Trophoblast cell (in vitro differentiated cells and primary cell): ENCODE measurements around the gene TBC1D9.

Source experiments
- DNase-seq, 2 donors: peaks; one replicate each; pipeline ENCODE4 v3.0.0-alpha.2; 2016
- H2AFZ ChIP-seq: 2 replicates; pipeline ENCODE4 v1.6.1; 2013; ENCODE audit warnings: low read length, moderate library complexity, mild to moderate bottlenecking; ENCODE audit not compliant: insufficient read depth, poor library complexity
- H2AK5ac ChIP-seq: 2 replicates; pipeline ENCODE4 v1.6.1; 2013; ENCODE audit warnings: mild to moderate bottlenecking, low read length
- H2BK120ac ChIP-seq: 2 replicates; pipeline ENCODE4 v1.6.1; 2013; ENCODE audit warnings: low read length, mild to moderate bottlenecking, moderate library complexity; ENCODE audit not compliant: insufficient read depth, poor library complexity
- H2BK12ac ChIP-seq: 2 replicates; pipeline ENCODE4 v1.6.1; 2013; ENCODE audit warnings: mild to moderate bottlenecking, low read length, moderate library complexity
- H2BK5ac ChIP-seq: 2 replicates; pipeline ENCODE4 v1.6.1; 2013; ENCODE audit warnings: low read length, low read depth, moderate library complexity, mild to moderate bottlenecking; ENCODE audit not compliant: poor library complexity
- H3K14ac ChIP-seq: 2 replicates; pipeline ENCODE4 v1.6.1; 2013; ENCODE audit warnings: mild to moderate bottlenecking, low read length
- H3K18ac ChIP-seq: 2 replicates; pipeline ENCODE4 v1.6.1; 2013; ENCODE audit warnings: mild to moderate bottlenecking, low read length
- H3K23ac ChIP-seq: 2 replicates; pipeline ENCODE4 v1.6.1; 2013; ENCODE audit warnings: low read length
- H3K27ac ChIP-seq: 2 replicates; pipeline ENCODE4 v1.5.1; 2013; ENCODE audit warnings: low read depth, mild to moderate bottlenecking, inconsistent platforms, low read length, moderate library complexity
- H3K27me3 ChIP-seq: 2 replicates; pipeline ENCODE4 v1.6.1; 2013; ENCODE audit warnings: inconsistent platforms, mild to moderate bottlenecking, low read length, moderate library complexity; ENCODE audit not compliant: insufficient read depth
- H3K36me3 ChIP-seq, 2 experiments: 1 replicate in 1 of 2; 2 replicates in 1 of 2; pipeline ENCODE4 v1.6.1; 2013; ENCODE audit warnings: low read length in 2 of 2, mild to moderate bottlenecking in 2 of 2, moderate library complexity in 1 of 2; ENCODE audit not compliant: insufficient read depth in 2 of 2, control insufficient read depth in 1 of 2
- H3K4ac ChIP-seq: 2 replicates; pipeline ENCODE4 v1.6.1; 2013; ENCODE audit warnings: low read depth, mild to moderate bottlenecking, low read length, moderate library complexity
- H3K4me1 ChIP-seq, 2 experiments: 1 replicate in 1 of 2; 2 replicates in 1 of 2; pipeline ENCODE4 v1.6.1; 2013; ENCODE audit warnings: low read length in 2 of 2, mild to moderate bottlenecking in 2 of 2, moderate library complexity in 1 of 2; ENCODE audit not compliant: insufficient read depth in 2 of 2, control insufficient read depth in 1 of 2
- H3K4me2 ChIP-seq: 2 replicates; pipeline ENCODE4 v1.6.1; 2013; ENCODE audit warnings: inconsistent platforms, mild to moderate bottlenecking, low read length, moderate library complexity
- H3K4me3 ChIP-seq: 2 replicates; pipeline ENCODE4 v1.5.1; 2013; ENCODE audit warnings: mild to moderate bottlenecking, low read depth, low read length, inconsistent platforms
- H3K79me1 ChIP-seq: one replicate; pipeline ENCODE4 v1.6.1; 2013; ENCODE audit warnings: low read length
- H3K79me2 ChIP-seq: 2 replicates; pipeline ENCODE4 v1.6.1; 2013; ENCODE audit warnings: low read length, mild to moderate bottlenecking; ENCODE audit not compliant: control insufficient read depth, insufficient read depth, poor library complexity
- H3K9ac ChIP-seq: 2 replicates; pipeline ENCODE4 v1.6.1; 2013; ENCODE audit warnings: mild to moderate bottlenecking, low read length
- H3K9me3 ChIP-seq: 2 replicates; pipeline ENCODE4 v1.6.1; 2013; ENCODE audit warnings: low read depth, mild to moderate bottlenecking, control low read depth, inconsistent platforms, low read length; ENCODE audit not compliant: insufficient read depth
- H4K12ac ChIP-seq: 2 replicates; pipeline ENCODE4 v1.6.1; 2013; ENCODE audit warnings: low read depth, mild to moderate bottlenecking, low read length, moderate library complexity
- H4K8ac ChIP-seq: 2 replicates; pipeline ENCODE4 v1.6.1; 2013; ENCODE audit warnings: low read depth, mild to moderate bottlenecking, low read length, moderate library complexity
- H4K91ac ChIP-seq: one replicate; pipeline ENCODE4 v1.6.1; 2013; ENCODE audit warnings: low read depth, mild to moderate bottlenecking, low read length, moderate library complexity
- WGBS: extraction: QIAGEN DNeasy Blood & Tissue Kit; methylation state at CpG from one replicate; pipeline ENCODE4 v1.1.7; 2013; ENCODE audit warnings: missing lambda C conversion rate; ENCODE audit not compliant: insufficient read length, insufficient coverage; ENCODE audit errors: extremely low coverage; 5-methylcytosine and 5-hydroxymethylcytosine counted together

TBC1D9 gene

GRCh38 chr4:140705625-140706275 lies 50.4 kb downstream of the TBC1D9 start:
- H3K9me3 ChIP-seq, result no peaks in the 10 kb centered on the region
- H3K4me2 ChIP-seq, result no peak overlapping the region
- no peak overlapping the region for H3K9ac ChIP-seq

GRCh38 chr4:140704964-140705363 lies 51.2 kb downstream of the TBC1D9 start:
- Histone ChIP-seq H3K23ac (no peak overlapping the region), H3K4me1 (peaks cover 0 to 5% of the 10 kb centered on the region in 2 experiments), H3K27ac (no peak overlapping the region), H3K9ac (no peak overlapping the region), H2BK5ac (no peak overlapping the region), H3K36me3 (peaks cover 6 to 9% of the 10 kb centered on the region in 2 experiments), H3K14ac (no peak overlapping the region), H2AK5ac (no peak overlapping the region), H2BK120ac (no peak overlapping the region), H4K12ac (no peak overlapping the region), H3K4me2 (no peak overlapping the region), H3K4me3 (no peak overlapping the region), H3K4ac (no peak overlapping the region), H2BK12ac (no peak overlapping the region), H4K91ac (no peak overlapping the region), H2AFZ (no peak overlapping the region), H3K9me3 (no peaks in the 10 kb centered on the region), H3K27me3 (no peaks in the 10 kb centered on the region), H3K79me1 (no peaks in the 10 kb centered on the region), H4K8ac (no peak overlapping the region), H3K79me2 (peaks cover 2% of the 10 kb centered on the region), H3K18ac (no peak overlapping the region)
- WGBS, result no CpG with 5 or more reads among the region's 2 CpGs
- no peak for DNase-seq

More at GRCh38 chr4:140705625-140706275, 50.4 kb downstream of the TBC1D9 start:
- Histone ChIP-seq H4K12ac (no peak overlapping the region), H4K91ac (no peak overlapping the region), H2BK5ac (no peak overlapping the region), H3K4me1 (peaks cover 0 to 5% of the 10 kb centered on the region in 2 experiments), H3K23ac (no peak overlapping the region), H3K18ac (no peak overlapping the region), H2BK120ac (no peak overlapping the region), H2AFZ (no peak overlapping the region), H2AK5ac (no peak overlapping the region), H3K36me3 (peaks cover 4 to 9% of the 10 kb centered on the region in 2 experiments), H2BK12ac (no peak overlapping the region), H3K27ac (no peak overlapping the region), H4K8ac (peak overlapping the region; percentile 47), H3K4me3 (no peak overlapping the region), H3K4ac (no peak overlapping the region), H3K79me1 (no peaks in the 10 kb centered on the region), H3K27me3 (no peaks in the 10 kb centered on the region), H3K14ac (no peak overlapping the region), H3K79me2 (peaks cover 2% of the 10 kb centered on the region)
- no peak for DNase-seq
- WGBS, result no CpG with 5 or more reads among the region's 8 CpGs

- Histone ChIP-seq H2BK5ac (no peak overlapping the region), H3K27me3 (no peaks in the 10 kb centered on the region)
These were observed 51.7 kb downstream of the TBC1D9 start for GRCh38 chr4:140704392-140704960.

GRCh38 chr4:140703463-140703862 lies 52.7 kb downstream of the TBC1D9 start:
- H3K14ac ChIP-seq, result no peak overlapping the region
- H3K4me3 ChIP-seq, result no peak overlapping the region
- no peak overlapping the region for H4K91ac ChIP-seq
- no peak overlapping the region for H2BK12ac ChIP-seq
- H3K4ac ChIP-seq, result peak overlapping the region; percentile 33
- peaks cover 0 to 8% of the 10 kb centered on the region in 2 experiments for H3K4me1 ChIP-seq
- no peak overlapping the region for H2BK5ac ChIP-seq
- no peak overlapping the region for H3K9ac ChIP-seq
- DNase-seq, result no peak
- WGBS, result no CpG with 5 or more reads among the region's 2 CpGs
- H3K4me2 ChIP-seq, result no peak overlapping the region
- H3K36me3 ChIP-seq, result peaks cover 6% of the 10 kb centered on the region in 2 experiments
- no peak overlapping the region for H3K27ac ChIP-seq
- no peak overlapping the region for H4K12ac ChIP-seq
- H3K18ac ChIP-seq, result no peak overlapping the region
- no peaks in the 10 kb centered on the region for H3K27me3 ChIP-seq
- H2BK120ac ChIP-seq, result peak overlapping the region; percentile 13
- H2AK5ac ChIP-seq, result no peak overlapping the region
- H3K23ac ChIP-seq, result no peak overlapping the region
- H3K79me2 ChIP-seq, result no peaks in the 10 kb centered on the region
- no peak overlapping the region for H4K8ac ChIP-seq
- H2AFZ ChIP-seq, result no peak overlapping the region
- no peaks in the 10 kb centered on the region for H3K9me3 ChIP-seq
- H3K79me1 ChIP-seq, result peaks cover 3% of the 10 kb centered on the region

More at GRCh38 chr4:140704392-140704960, 51.7 kb downstream of the TBC1D9 start:
- Histone ChIP-seq H2BK12ac (no peak overlapping the region), H3K79me2 (no peaks in the 10 kb centered on the region), H4K12ac (no peak overlapping the region), H3K36me3 (peaks cover 6% of the 10 kb centered on the region in 2 experiments), H2AFZ (no peak overlapping the region), H3K9ac (no peak overlapping the region), H3K14ac (no peak overlapping the region), H3K9me3 (no peaks in the 10 kb centered on the region), H3K4me2 (no peak overlapping the region), H3K4me3 (no peak overlapping the region), H3K27ac (no peak overlapping the region), H3K18ac (no peak overlapping the region), H4K8ac (no peak overlapping the region), H3K4ac (peak overlapping the region; percentile 85), H2BK120ac (no peak overlapping the region), H3K23ac (no peak overlapping the region), H2AK5ac (no peak overlapping the region), H3K4me1 (peaks cover 0 to 5% of the 10 kb centered on the region in 2 experiments), H4K91ac (no peak overlapping the region), H3K79me1 (no peaks in the 10 kb centered on the region)
- no peak for DNase-seq
- WGBS, result no CpG with 5 or more reads among the region's 4 CpGs
